Measurements from ENCODE around the gene NTN1.

NTN1 gene

GRCh38 chr17:9279893-9280292 is 258.6 kb downstream of the NTN1 start:
- no peak for DNase-seq (ENCODE audit: low spot score)

DNA sequence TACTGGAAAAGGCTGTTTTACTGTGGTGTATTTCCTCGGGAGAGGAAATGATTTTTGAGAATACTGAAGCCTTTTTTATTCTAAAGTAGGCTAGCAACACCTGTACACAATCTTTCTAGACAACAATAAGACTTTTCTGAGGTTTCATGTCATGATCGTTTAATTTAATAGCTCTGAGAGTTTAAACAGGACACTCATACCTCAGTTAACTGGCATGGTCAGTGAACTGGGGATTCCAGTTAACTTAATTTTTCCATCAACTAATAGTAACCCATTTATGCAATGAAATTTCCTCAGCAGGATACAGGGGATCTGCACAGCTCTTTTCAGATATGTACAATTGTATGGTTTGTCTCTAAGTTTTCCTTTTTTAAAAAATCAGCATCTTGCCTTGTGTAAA is 262.6 kb downstream of the NTN1 start:
- no peak for DNase-seq (ENCODE audit: low spot score)

GRCh38 chr17:9284884-9285283 is 263.6 kb downstream of the NTN1 start:
- no peak for DNase-seq (ENCODE audit: low spot score)

- DNase-seq (ENCODE audit: low spot score) = no peak
Measured at GRCh38 chr17:9285602-9286427, 264.5 kb downstream of the NTN1 start.

DNA sequence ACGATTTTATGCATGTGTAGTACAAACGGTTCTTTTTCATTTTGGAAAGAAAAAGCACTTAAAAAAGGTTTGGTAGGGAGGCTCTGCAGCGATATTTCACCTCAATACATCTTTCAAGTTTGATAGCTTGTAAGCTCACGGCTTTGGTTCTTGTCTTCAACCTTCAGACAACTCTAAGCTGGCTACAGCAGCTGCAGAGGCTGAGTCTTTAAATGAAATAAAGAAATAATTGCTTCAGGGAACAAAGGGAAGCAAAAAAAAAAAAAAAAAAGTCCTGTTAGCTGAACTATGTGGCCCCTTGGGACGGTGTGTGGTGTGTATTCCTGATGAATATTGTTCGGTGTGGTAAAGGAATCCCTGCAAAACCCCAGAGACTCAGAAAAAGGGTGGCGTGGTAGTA is 265.1 kb downstream of the NTN1 start:
- no peak for DNase-seq (ENCODE audit: low spot score)

DNA sequence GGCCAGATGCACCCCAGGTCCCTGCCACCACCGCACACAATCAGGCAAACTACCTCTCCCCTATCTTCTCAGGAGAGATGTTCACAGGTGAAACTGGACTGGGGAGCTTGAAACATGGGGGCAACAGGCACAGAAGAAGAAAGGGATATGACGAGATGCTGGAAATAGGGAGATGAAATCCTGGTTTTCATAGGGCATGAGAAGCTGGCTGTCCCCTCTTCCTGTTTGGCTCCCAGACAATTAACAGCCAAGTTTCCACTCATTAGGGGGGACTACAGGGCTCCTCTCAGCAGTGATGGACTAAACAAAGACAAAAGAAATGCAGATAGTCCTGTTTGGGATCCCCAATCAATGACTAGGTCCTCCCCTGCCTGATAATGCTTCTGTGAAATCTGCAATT is 266.0 kb downstream of the NTN1 start:
- DNase-seq (ENCODE audit: low spot score) = no peak

GRCh38 chr17:9290226-9290613 is 268.9 kb downstream of the NTN1 start:
- no peak for DNase-seq (ENCODE audit: low spot score)

DNA sequence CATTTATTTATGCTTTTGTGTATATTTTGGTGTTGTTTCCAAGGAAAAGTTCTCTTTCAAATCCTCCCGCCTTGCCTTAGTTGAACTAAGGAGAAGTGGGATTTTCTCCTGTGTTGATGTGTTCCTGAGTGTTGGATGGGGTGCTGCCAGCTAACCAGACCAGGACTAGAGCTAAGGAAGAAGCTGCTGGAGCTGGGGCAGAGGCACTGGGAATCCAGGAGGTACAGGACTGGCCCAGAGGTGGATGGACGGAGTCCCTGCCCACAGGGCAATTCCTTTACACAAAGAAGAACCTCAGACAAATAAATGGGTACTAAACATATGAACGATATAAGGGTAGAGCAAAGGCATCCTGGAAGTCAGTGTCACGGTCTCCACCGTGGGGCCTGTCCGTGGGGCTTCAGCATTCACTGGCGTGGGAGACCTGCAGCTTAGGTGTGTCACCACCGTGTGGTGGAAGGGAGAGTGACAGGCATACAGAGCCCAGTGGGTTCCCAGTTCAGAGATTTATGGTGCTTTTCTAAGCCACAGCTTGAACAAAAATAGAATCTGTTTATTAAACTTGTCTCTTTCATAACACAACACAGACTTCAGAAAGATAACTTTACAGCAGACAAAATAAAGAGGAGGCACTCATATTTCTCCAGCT is 270.7 kb downstream of the NTN1 start:
- DNase-seq (ENCODE audit: low spot score) = peak; percentile 19

DNA sequence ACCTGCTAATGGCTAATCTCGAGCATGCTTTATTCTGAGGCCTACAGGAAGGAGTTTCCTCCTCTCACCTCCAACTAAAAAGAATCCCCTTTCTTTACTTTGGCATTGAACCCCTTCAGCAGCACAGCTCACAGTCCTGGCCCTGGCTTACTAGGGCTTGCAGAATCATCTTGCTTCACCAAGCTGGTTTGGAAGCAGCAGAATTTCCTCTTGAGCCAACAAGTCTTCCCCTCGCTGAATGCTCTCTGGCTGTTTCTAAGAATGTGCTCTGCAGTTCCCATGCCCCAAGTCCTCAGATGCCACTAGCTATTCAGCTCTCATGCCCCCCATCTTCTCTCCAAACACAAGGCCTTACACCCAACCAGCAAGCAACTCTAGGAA is 271.2 kb downstream of the NTN1 start:
- no peak for DNase-seq (ENCODE audit: low spot score)

Measured in CD4-positive, alpha-beta T cell treated with Interleukin-15 for 4 hours (primary cell).